Activated naive CD4-positive, alpha-beta T cell treated with anti-CD3 and anti-CD28 coated beads, Interleukin-2, amount 50 U/mL, for 72 hours (primary cell): Measurements from ENCODE around the gene TAS2R4. TPM values are rescaled to one million over a fixed set of nuclear protein-coding genes. Genes with fewer than 3 reads are reported as not detected.
"Not testable (repeated sequence)": the region's sequence is repeated elsewhere in the genome, so short reads cannot be mapped to it uniquely, and the experiment has no call there.

Source experiments
- ATAC-seq, 2 donors: fragments of 150-1000 bp; cut with Tn5 transposase; 2 replicates each; pipeline ENCODE4 v1.10.0; 2021; ENCODE audit warnings: mild to moderate bottlenecking in 2 of 2, moderate library complexity in 2 of 2
- DNase-seq, 2 donors: peaks; one replicate each; pipeline ENCODE4 v3.0.0; 2021 to 2022; ENCODE audit warnings: low spot score in 2 of 2
- H3K27ac Mint-ChIP-seq, 2 donors: one replicate each; pipeline ENCODE4 v1.8.0; 2022; ENCODE audit warnings: mild to moderate bottlenecking in 2 of 2, mixed read lengths in 2 of 2
- H3K36me3 Mint-ChIP-seq, 2 donors: one replicate each; pipeline ENCODE4 v1.8.0; 2022; ENCODE audit warnings: mixed read lengths in 2 of 2
- H3K9me3 Mint-ChIP-seq, 2 donors: one replicate each; pipeline ENCODE4 v1.8.0; 2022; ENCODE audit warnings: mixed read lengths in 2 of 2
- total RNA-seq, 2 donors: library from RNA; stranded (reverse); gene quantifications; one replicate each; pipeline ENCODE4 v1.2.3, GENCODE V29; 2022

TAS2R4 gene, protein sequence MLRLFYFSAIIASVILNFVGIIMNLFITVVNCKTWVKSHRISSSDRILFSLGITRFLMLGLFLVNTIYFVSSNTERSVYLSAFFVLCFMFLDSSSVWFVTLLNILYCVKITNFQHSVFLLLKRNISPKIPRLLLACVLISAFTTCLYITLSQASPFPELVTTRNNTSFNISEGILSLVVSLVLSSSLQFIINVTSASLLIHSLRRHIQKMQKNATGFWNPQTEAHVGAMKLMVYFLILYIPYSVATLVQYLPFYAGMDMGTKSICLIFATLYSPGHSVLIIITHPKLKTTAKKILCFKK
- 1 to 10 TPM in 1 of 2 donors, under 1 TPM in 1; 0.96 to 1.0 TPM for total RNA-seq

DNA sequence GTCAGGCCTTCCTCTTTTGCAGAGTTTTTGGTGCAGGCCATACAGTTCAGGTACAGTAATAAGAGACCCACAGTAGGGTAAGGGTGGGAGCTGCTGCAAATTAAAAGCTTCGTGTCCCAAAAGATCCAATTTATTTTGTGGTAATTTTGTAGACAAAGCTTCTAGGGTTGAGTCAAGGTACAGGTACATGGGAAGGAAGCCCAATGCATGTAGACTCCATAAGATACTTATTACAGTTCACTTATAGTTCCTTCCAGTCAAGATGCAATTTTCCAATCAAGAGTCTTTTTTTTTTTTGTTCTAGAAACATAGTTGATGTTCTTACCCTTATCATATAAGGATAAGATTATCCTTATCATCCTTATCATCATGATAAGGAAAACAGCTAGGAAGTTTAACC lies at the start of gene TAS2R4:
TAS2R4 (plus strand) TSS at position 301 of the 400 bp plus-strand sequence. CDS start 1,815 bp downstream, outside the sequence.
- peak within 1 kb of the TSS in 1 of 2 donors; percentile 88 for H3K27ac Mint-ChIP-seq
- H3K36me3 Mint-ChIP-seq: peaks cover 20 to 25% of the 10 kb centered on the region in 2 donors
- peaks cover 4 to 6% of the 10 kb centered on the region in 2 donors for H3K9me3 Mint-ChIP-seq
- ATAC-seq (no peak), DNase-seq (no peak)

DNA sequence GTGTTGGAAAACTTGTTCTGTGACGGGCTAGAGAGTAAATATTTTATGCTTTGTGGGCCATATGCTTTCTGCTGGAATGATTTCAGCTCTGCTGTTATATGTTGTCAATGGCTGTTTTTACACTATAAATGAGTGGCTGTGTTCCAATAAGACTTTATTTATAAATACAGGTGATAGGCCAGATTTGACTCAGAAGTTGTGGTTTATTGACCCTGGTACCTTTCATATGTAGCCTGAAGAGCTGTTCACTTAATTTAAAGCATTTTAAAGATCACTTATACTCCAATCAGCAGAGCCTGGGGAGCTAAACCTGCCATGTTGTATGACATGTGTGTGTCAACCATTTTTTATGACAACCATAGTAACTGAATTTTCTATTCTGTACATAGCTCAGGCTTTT lies 47.5 kb upstream of the TAS2R4 start:
- H3K9me3 Mint-ChIP-seq: no peaks in the 10 kb centered on the region
- H3K36me3 Mint-ChIP-seq: no peaks in the 10 kb centered on the region
- H3K27ac Mint-ChIP-seq: no peak overlapping the region
- ATAC-seq (no peak), DNase-seq (no peak)

DNA sequence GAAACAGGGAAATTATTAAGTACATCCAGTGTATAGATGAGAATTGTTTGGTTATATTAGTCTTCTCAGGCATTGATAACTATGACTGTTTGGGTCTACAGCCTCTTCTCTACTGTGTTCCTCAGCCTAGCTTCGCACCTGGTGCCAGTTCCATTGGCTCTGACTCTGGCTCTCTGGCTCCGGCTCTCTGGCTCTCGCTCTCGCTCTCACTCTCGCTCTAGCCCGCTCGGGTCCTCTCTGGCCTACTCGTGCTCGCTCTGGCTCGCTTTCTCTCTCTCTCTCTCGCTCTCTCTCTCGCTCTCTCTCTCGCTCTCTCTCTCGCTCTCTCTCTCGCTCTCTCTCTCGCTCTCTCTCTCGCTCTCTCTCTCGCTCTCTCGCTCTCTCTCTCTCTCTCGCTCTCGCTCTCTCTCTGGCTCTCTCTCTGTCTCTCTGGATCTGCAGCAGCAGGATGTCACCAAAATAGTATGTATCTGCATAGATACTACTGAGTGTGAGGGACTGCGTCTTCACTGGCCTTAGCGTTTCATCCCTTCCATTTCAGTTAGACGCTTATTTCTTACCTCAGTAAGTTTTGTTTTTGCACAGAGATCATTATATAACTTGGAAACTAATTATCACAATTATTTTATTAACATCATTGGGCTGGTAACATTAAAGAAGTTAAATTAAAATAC lies 44.9 kb upstream of the TAS2R4 start:
- no peak for DNase-seq
- Mint-ChIP-seq H3K9me3 (no peaks in the 10 kb centered on the region), H3K36me3 (no peaks in the 10 kb centered on the region), H3K27ac (no peak overlapping the region)
- ATAC-seq: no peak

DNA sequence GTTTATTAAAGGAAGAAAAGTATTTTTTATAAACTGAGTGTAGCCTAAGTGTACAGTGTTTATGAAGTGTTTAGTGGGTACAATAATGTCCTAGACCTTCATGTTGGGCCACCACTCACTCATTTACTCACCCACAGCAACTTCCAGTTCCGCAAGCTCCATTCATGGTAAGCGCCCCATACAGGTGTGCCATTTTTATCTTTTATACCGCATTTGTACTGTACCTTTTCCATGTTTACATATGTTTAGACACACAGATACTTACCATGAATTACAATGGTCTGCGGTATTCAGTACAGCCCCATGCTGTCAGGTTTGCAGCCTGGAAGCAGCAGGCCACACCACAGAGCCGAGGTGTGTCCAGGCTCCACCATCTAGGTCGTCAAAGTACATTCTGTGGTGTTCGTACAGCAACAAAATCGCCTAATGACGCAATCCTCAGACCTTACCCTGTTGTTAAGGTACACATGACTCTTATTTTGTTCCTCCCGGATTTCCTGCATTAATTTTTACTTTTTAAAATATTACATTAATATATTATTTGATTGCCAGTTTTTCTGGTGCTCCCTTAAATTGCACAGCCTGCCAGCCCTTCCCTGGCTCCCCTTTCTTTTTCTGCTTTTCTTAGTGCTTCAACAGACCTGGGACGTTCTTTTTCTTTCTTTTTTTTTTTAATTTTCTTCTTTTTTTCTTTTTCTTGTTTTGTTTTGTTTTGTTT lies 39.2 kb upstream of the TAS2R4 start:
- H3K36me3 Mint-ChIP-seq: peaks cover 25 to 33% of the 10 kb centered on the region in 2 donors
- ATAC-seq (no peak), DNase-seq (peak in 1 of 2 donors; percentile 11)

DNA sequence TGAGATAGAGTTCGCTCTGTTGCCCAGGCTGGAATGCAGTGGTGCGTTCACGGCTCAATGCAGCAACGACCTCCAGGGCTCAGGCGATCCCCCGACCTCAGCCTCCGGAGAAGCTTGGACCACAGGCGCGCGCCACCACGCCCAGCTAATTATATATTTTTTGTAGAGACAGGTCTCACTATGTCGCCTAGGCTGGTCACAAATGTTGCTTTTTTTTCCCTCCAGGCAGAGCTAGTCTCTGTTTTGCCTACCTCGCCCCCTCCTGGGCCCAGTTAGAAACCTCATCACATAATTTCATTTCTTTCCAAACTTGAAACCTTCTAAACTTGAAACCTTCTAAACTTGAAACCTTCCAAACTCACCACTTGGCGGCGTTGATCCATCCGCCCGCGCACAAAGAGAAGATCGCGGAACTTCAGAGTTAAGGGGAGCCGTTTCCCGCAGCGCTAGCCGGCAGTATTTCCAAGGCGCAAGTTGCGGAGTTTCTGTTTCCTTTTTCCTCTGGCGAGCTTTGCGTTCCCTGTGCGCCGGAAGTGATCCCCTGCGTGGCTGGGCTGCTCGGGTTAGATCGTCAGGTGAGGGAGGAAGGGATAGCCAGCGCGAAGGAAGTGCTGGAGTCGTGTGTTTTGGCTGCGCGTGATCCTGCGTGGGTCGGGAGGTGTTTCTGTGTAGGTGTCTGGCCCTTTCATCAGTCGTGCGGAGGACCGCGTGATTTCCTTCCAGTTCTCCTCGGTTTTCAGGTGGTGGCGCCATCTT lies 38.5 kb upstream of the TAS2R4 start, which contains the start of gene SSBP1:
SSBP1 (plus strand) TSS at position 523 of the 756 bp plus-strand sequence. CDS start 809 bp downstream, outside the sequence.
- DNase-seq (peak; percentile 87 to 92), ATAC-seq (peak; percentile 88 to 91)
- Mint-ChIP-seq H3K9me3 (no peaks in the 10 kb centered on the region), H3K27ac (peak within 1 kb of the TSS; percentile 99 to 100), H3K36me3 (peaks cover 30 to 39% of the 10 kb centered on the region in 2 donors)

More for the DNA sequence above, 39.2 kb upstream of the TAS2R4 start:
- peak overlapping the region; percentile 99 to 100 for H3K27ac Mint-ChIP-seq
- no peaks in the 10 kb centered on the region for H3K9me3 Mint-ChIP-seq

DNA sequence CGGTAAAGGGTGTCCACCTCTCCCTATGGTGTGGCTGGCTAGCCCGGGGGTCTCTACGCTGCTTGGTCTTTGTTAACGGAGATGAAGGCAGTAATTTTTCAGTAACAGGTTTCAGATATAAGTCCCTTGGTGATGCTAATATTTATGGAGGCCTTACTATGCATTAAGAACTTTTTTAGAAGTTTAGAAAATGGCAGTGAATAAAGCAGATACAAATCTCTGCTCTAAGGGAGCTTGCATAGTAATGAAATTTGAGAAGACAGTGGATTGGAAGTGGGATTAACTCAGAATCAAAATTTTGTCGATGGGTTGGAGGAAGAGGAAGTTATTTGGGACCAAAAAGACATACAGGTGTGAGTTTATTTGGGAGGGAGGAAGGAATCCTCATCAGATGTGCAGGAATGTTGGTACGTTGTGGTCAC lies 37.9 kb upstream of the TAS2R4 start:
- Mint-ChIP-seq H3K9me3 (no peaks in the 10 kb centered on the region), H3K36me3 (peaks cover 36 to 39% of the 10 kb centered on the region in 2 donors), H3K27ac (peak overlapping the region; percentile 99 to 100)
- DNase-seq: no peak
- no peak for ATAC-seq

DNA sequence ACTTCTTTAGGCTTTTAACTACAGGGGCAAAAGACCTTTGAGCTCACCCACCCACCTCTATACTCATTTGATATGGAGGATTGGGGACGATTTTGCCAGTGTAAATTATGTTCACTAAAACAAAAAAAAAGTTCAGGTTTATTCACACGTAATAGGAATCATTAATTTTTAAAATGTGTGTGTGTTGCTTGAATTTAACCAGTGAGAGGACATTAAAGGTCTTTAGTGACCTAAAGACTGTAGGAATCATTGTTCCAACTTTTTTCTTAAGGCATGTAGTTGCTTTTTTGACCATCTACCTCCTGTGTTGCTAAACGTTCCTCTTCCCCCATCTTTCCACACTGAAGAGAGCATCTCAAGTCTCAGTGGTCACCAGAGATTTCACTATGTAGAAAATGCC lies 37.2 kb upstream of the TAS2R4 start:
- DNase-seq: no peak
- Mint-ChIP-seq H3K9me3 (no peaks in the 10 kb centered on the region), H3K36me3 (peaks cover 39 to 42% of the 10 kb centered on the region in 2 donors)

DNA sequence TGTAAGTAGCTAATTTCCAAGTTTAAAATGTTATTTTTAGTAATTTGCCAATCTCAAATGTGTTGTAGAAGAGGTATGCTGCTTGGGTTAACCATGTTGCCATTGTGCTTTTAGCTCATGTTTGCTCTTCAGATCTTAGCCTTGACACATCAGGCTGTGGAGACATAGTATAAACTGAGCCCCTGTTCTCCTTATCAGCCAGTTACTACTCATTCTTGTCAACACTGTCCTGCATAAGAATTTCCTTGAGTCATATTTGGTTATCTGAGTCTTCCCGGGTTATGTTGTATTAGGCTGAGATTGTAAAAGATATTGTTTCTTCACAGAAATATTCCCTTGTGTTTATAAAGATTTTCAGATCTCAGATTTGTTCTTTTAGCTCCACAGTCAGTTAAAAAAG lies 34.2 kb upstream of the TAS2R4 start:
- peaks cover 39 to 48% of the 10 kb centered on the region in 2 donors for H3K36me3 Mint-ChIP-seq
- no peaks in the 10 kb centered on the region for H3K9me3 Mint-ChIP-seq
- DNase-seq: no peak
- peak overlapping the region in 1 of 2 donors; percentile 78 for H3K27ac Mint-ChIP-seq
- no peak for ATAC-seq

More for the DNA sequence above, 37.2 kb upstream of the TAS2R4 start:
- peak overlapping the region; percentile 88 to 99 for H3K27ac Mint-ChIP-seq
- ATAC-seq: no peak

DNA sequence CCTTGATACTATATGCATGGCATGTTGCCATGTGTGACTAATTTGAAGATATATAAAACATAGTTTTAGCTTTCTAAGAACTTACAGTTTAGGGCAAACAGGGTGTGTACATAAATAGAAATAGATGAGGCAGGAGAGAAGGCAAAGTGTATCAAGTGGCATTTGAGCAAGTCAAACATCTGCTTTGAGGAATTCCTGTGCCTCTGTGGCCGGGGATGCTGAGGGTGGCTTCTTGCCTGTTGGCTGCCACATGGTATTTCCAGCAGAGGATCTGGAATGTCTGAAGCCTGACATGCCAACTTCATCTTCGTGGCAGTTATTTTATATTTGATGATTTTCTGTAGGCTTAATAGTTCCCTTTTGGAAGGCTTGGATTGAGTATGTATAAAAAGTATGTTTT lies 32.3 kb upstream of the TAS2R4 start:
- ATAC-seq (no peak), DNase-seq (no peak)
- Mint-ChIP-seq H3K27ac (peak overlapping the region in 1 of 2 donors; percentile 67), H3K9me3 (no peaks in the 10 kb centered on the region), H3K36me3 (peaks cover 24 to 47% of the 10 kb centered on the region in 2 donors)

DNA sequence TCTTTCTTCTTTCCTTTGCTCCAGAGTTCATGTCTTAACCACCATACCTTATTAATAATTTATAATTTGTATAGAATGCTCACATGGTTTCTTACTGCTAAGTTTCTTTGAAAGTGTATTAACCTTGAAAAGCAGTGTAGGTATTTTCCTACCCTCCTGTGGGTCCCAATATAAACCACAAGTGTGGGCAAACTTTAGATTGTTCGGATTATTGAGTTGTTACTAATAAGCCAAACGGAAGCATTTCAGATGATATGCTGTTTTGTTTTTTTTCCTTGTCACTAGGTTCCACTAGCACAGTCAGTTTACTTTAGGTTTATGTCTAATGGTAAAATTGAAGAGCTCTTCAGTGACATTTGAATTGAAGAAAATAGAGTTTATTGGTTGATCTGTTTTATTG lies 28.1 kb upstream of the TAS2R4 start:
- DNase-seq (no peak), ATAC-seq (no peak)
- Mint-ChIP-seq H3K36me3 (peaks cover 30 to 62% of the 10 kb centered on the region in 2 donors), H3K27ac (no peak overlapping the region), H3K9me3 (peaks cover 14 to 17% of the 10 kb centered on the region in 2 donors)

DNA sequence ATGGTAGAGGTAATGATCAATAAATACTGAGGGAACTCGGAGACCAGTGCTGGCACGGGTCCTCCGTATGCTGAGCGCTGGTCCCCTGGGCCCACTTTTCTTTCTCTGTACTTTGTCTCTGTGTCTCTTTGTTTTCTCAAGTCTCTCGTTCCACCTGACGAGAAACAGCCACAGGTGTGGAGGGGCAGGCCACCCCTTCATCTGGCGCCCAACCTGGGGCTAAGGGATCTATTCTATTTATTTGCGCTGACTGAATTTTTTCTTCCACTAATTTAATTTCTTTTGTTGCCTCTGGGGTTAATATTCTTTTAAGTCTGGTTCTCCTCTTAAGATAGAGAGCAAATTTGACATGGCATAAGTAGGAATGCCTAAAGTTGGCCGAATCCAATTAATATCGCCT lies 24.6 kb upstream of the TAS2R4 start:
- not testable (repeated sequence) for ATAC-seq, H3K27ac Mint-ChIP-seq, DNase-seq
- Mint-ChIP-seq H3K9me3 (peaks cover 14 to 17% of the 10 kb centered on the region in 2 donors), H3K36me3 (peaks cover 40 to 63% of the 10 kb centered on the region in 2 donors)

DNA sequence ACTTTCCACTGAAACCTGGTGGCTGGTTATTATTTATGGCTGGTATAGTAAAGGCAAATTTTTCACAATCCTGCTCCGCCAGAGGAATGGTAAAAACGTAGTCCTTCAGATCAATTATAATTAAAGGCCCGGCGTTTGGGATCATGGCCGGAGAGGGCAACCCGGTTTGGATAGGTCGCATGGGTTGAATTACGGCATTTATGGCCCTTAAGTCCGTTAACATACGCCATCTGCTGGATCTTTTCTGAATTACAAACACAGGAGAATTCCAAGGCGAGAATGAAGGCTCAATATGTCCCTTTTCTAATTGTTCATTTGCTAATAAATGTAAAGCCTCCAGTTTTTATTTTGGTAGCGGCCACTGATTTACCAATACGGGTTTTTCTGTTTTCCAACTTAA lies 23.8 kb upstream of the TAS2R4 start:
- peaks cover 40 to 68% of the 10 kb centered on the region in 2 donors for H3K36me3 Mint-ChIP-seq
- H3K9me3 Mint-ChIP-seq: peaks cover 14 to 17% of the 10 kb centered on the region in 2 donors
- ATAC-seq (no peak), DNase-seq (peak in 1 of 2 donors; percentile 25)
- no peak overlapping the region for H3K27ac Mint-ChIP-seq

DNA sequence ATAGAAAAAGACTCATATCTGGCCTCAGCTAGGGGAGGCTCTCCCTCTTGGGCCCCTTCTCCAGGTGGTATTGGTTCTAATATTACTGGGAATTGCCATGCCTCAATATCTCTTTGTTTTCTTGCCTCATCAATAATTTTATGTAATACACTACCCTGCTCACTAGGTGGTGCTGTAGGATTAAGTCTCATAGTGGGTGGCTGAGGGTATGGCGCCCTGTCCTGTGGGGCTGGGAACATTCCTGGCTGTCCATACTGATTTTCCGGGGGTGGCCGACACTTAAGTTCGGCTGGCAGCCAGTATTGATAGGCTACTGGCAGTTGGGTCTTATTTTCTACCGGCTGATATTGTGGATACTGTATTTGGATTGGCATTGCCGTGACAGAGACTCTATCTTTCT lies 21.5 kb upstream of the TAS2R4 start:
- ATAC-seq: no peak
- peaks cover 14 to 16% of the 10 kb centered on the region in 2 donors for H3K9me3 Mint-ChIP-seq
- DNase-seq: peak in 1 of 2 donors; percentile 38
- peaks cover 37 to 67% of the 10 kb centered on the region in 2 donors for H3K36me3 Mint-ChIP-seq
- no peak overlapping the region for H3K27ac Mint-ChIP-seq

DNA sequence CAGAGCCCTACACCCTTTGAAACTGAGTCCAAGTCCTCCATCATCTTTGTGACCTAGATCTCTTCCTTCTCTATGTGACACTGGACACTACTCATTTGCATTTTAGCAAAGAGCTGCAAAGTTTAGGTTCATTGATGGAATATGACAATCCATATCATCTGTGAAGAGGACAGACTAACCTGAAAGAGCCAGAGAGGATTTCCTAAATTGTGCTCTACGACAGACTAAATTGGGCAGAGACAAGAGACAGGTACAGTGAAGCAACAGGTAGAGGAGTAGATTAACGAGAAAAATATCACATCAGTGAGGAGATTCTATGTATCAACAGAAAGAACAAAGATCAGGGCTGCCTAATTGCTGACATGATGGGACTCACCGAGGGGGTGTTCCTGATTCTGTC lies 12.7 kb upstream of the TAS2R4 start, which contains the start of gene TAS2R3:
TAS2R3 (plus strand) TSS at position 301 of the 400 bp plus-strand sequence; CDS start at position 363, 62 bp downstream.
- ATAC-seq: no peak
- Mint-ChIP-seq H3K9me3 (no peaks in the 10 kb centered on the region), H3K27ac (peak within 1 kb of the TSS in 1 of 2 donors; percentile 92), H3K36me3 (peaks cover 21 to 40% of the 10 kb centered on the region in 2 donors)
- DNase-seq: no peak

DNA sequence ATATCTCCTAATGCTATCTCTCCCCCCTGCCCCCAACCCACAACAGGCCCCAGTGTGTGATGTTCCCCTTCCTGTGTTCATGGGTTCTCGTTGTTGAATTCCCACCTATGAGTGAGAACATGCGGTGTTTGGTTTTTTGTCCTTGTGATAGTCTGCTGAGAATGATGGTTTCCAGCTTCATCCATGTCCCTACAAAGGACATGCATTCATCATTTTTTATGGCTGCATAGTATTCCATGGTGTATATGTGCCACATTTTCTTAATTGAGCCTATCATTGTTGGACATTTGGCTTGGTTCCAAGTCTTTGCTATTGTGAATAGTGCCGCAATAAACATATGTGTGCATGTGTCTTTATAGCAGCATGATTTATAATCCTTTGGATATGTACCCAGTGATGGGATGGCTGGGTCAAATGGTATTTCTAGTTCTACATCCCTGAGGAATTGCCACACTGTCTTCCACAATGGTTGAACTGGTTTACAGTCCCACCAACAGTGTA lies 6.3 kb upstream of the TAS2R4 start:
- ATAC-seq, H3K27ac Mint-ChIP-seq, H3K9me3 Mint-ChIP-seq, DNase-seq: not testable (repeated sequence)
- H3K36me3 Mint-ChIP-seq: peaks cover 27 to 29% of the 10 kb centered on the region in 2 donors
